ENCODE measurements around the gene ADGRV1. TPM values are rescaled to one million over a fixed set of nuclear protein-coding genes. Genes with fewer than 3 reads are reported as not detected.
"Not testable (repeated sequence)": the region's sequence is repeated elsewhere in the genome, so short reads cannot be mapped to it uniquely, and the experiment has no call there.

The ADGRV1 gene
- total RNA-seq, 1 donor from 2014 or later, result 10.0 TPM

DNA sequence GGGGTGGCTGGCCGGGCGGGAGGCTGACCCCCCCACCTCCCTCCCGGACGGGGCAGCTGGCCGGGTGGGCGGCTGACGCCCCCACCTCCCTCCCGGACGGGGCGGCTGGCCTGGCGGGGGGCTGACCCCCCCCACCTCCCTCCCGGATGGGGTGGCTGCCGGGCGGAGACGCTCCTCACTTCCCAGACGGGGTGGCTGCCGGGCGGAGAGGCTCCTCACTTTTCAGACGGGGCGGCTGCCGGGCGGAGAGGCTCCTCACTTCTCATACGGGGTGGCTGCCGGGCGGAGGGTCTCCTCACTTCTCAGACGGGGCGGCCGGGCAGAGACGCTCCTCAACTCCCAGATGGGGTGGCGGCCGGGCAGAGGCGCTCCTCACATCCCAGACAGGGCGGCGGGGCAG is 37.2 kb downstream of the ADGRV1 start:
- not testable (repeated sequence) for H3K4me2 ChIP-seq (ENCODE audit: low read length); DNase-seq (ENCODE audit: low read depth); H3K27me3 Mint-ChIP-seq (ENCODE audit: low read depth, unreplicated experiment); H3K27me3 ChIP-seq (ENCODE audit: insufficient read depth, low read length); H3K4me1 Mint-ChIP-seq (ENCODE audit: low read depth, unreplicated experiment); FAIRE-seq; H3K79me2 ChIP-seq (ENCODE audit: insufficient read depth, low read length); H3K4me1 ChIP-seq (ENCODE audit: insufficient read depth, low read length); H3K36me3 Mint-ChIP-seq (ENCODE audit: low read depth, unreplicated experiment); H3K4me3 Mint-ChIP-seq (ENCODE audit: unreplicated experiment); H3K27ac ChIP-seq (ENCODE audit: low read depth, low read length); H4K20me1 ChIP-seq (ENCODE audit: insufficient read depth, low read length); H3K9me3 ChIP-seq (ENCODE audit: insufficient read depth, low read depth, low read length); H3K9ac ChIP-seq (ENCODE audit: low read length); H3K36me3 ChIP-seq (ENCODE audit: insufficient read depth, low read length); H3K4me3 ChIP-seq (ENCODE audit: insufficient read depth, low read depth, low read length); H2AFZ ChIP-seq (ENCODE audit: low read depth, low read length); H3K27ac Mint-ChIP-seq (ENCODE audit: unreplicated experiment); H3K9me3 Mint-ChIP-seq (ENCODE audit: unreplicated experiment)

DNA sequence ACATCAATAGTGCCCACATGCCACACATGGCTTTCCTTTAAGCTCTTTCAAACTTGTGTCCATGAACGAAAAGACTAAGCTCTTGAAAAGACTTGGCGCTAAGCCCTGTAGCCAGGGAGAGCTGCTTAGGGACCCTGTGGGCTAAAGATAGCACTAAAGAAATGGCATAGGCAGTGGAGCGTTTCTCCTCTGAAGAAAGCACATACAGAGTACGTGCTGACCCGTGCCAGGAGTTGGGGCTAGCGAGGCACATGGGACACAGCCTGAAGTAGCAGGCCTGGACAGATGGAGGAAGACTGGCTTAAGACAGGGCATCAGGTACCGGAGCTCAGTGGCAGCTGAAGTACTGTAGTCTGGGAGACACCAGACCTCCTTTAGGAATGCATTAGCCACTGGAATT is 39.7 kb downstream of the ADGRV1 start:
- no peaks in the 10 kb centered on the region for H3K36me3 ChIP-seq (ENCODE audit: insufficient read depth, low read length)
- Mint-ChIP-seq H3K27me3 (ENCODE audit: low read depth, unreplicated experiment) (no peaks in the 10 kb centered on the region), H3K4me1 (ENCODE audit: low read depth, unreplicated experiment) (no peaks in the 10 kb centered on the region), H3K36me3 (ENCODE audit: low read depth, unreplicated experiment) (peaks cover under 1% of the 10 kb centered on the region), H3K27ac (ENCODE audit: unreplicated experiment) (no peak overlapping the region), H3K9me3 (ENCODE audit: unreplicated experiment) (peaks cover 4% of the 10 kb centered on the region), H3K4me3 (ENCODE audit: unreplicated experiment) (no peak overlapping the region)
- DNase-seq (ENCODE audit: low read depth) (peak; percentile 8), FAIRE-seq (no peak)
- peak overlapping the region; percentile 48 for H3K4me2 ChIP-seq (ENCODE audit: low read length)
- no peaks in the 10 kb centered on the region for H4K20me1 ChIP-seq (ENCODE audit: insufficient read depth, low read length)
- H2AFZ ChIP-seq (ENCODE audit: low read depth, low read length), result peak overlapping the region; percentile 62
- H3K27ac ChIP-seq (ENCODE audit: low read depth, low read length), result no peak overlapping the region
- H3K27me3 ChIP-seq (ENCODE audit: insufficient read depth, low read length), result no peaks in the 10 kb centered on the region
- H3K79me2 ChIP-seq (ENCODE audit: insufficient read depth, low read length), result no peaks in the 10 kb centered on the region
- no peaks in the 10 kb centered on the region for H3K4me1 ChIP-seq (ENCODE audit: insufficient read depth, low read length)
- TF ChIP-seq EZH2 (IDR thresholded peaks at IDR 0.05; ENCODE audit: insufficient read depth, low read length) (no peak), CTCF (IDR thresholded peaks at IDR 0.05; ENCODE audit: insufficient read depth, low read depth, low read length) (no peak)
- H3K4me3 ChIP-seq (ENCODE audit: insufficient read depth, low read depth, low read length), result no peak overlapping the region
- H3K9me3 ChIP-seq (ENCODE audit: insufficient read depth, low read depth, low read length), result no peaks in the 10 kb centered on the region
- no peak overlapping the region for H3K9ac ChIP-seq (ENCODE audit: low read length)

DNA sequence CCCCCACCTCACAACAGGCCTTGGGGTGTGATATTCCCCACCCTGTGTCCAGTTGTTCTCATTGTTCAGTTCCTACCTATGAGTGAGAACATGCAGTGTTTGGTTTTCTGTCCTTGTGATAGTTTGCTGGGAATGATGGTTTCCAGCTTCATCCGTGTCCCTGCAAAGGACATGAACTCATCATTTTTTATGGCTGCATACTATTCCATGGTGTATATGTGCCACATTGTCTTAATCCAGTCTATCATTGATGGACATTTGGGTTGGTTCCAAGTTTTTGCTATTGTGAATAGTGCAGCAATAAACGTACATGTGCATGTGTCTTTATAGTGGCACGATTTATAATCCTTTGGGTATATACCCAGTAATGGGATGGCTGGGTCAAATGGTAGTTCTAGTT is 41.7 kb downstream of the ADGRV1 start:
- H3K27ac ChIP-seq (ENCODE audit: low read depth, low read length); FAIRE-seq; H3K4me1 ChIP-seq (ENCODE audit: insufficient read depth, low read length); H4K20me1 ChIP-seq (ENCODE audit: insufficient read depth, low read length); H3K27me3 ChIP-seq (ENCODE audit: insufficient read depth, low read length); H3K4me2 ChIP-seq (ENCODE audit: low read length); H3K4me3 ChIP-seq (ENCODE audit: insufficient read depth, low read depth, low read length); H3K4me1 Mint-ChIP-seq (ENCODE audit: low read depth, unreplicated experiment); H3K4me3 Mint-ChIP-seq (ENCODE audit: unreplicated experiment); H3K9me3 Mint-ChIP-seq (ENCODE audit: unreplicated experiment); H3K79me2 ChIP-seq (ENCODE audit: insufficient read depth, low read length); H3K9ac ChIP-seq (ENCODE audit: low read length); H3K27me3 Mint-ChIP-seq (ENCODE audit: low read depth, unreplicated experiment); H3K36me3 Mint-ChIP-seq (ENCODE audit: low read depth, unreplicated experiment); H3K27ac Mint-ChIP-seq (ENCODE audit: unreplicated experiment); DNase-seq (ENCODE audit: low read depth); H3K9me3 ChIP-seq (ENCODE audit: insufficient read depth, low read depth, low read length); H2AFZ ChIP-seq (ENCODE audit: low read depth, low read length); H3K36me3 ChIP-seq (ENCODE audit: insufficient read depth, low read length): not testable (repeated sequence)

- H3K27ac ChIP-seq (ENCODE audit: low read depth, low read length), result no peak overlapping the region
- TF ChIP-seq CTCF (IDR thresholded peaks at IDR 0.05; ENCODE audit: insufficient read depth, low read depth, low read length) (no peak), EZH2 (IDR thresholded peaks at IDR 0.05; ENCODE audit: insufficient read depth, low read length) (no peak)
- no peaks in the 10 kb centered on the region for H3K9me3 ChIP-seq (ENCODE audit: insufficient read depth, low read depth, low read length)
- no peaks in the 10 kb centered on the region for H3K36me3 ChIP-seq (ENCODE audit: insufficient read depth, low read length)
- H3K27me3 ChIP-seq (ENCODE audit: insufficient read depth, low read length), result no peaks in the 10 kb centered on the region
- H3K4me1 ChIP-seq (ENCODE audit: insufficient read depth, low read length), result peaks cover 4% of the 10 kb centered on the region
- no peaks in the 10 kb centered on the region for H3K79me2 ChIP-seq (ENCODE audit: insufficient read depth, low read length)
- H3K4me1 Mint-ChIP-seq (ENCODE audit: low read depth, unreplicated experiment), result peaks cover 5% of the 10 kb centered on the region
- H3K27ac Mint-ChIP-seq (ENCODE audit: unreplicated experiment), result no peak overlapping the region
- H3K9me3 Mint-ChIP-seq (ENCODE audit: unreplicated experiment), result peaks cover 4% of the 10 kb centered on the region
- no peaks in the 10 kb centered on the region for H3K27me3 Mint-ChIP-seq (ENCODE audit: low read depth, unreplicated experiment)
- FAIRE-seq, result no peak
- H3K4me2 ChIP-seq (ENCODE audit: low read length), result no peak overlapping the region
- no peak overlapping the region for H2AFZ ChIP-seq (ENCODE audit: low read depth, low read length)
- no peaks in the 10 kb centered on the region for H4K20me1 ChIP-seq (ENCODE audit: insufficient read depth, low read length)
- no peak overlapping the region for H3K4me3 Mint-ChIP-seq (ENCODE audit: unreplicated experiment)
- no peak overlapping the region for H3K4me3 ChIP-seq (ENCODE audit: insufficient read depth, low read depth, low read length)
- no peak overlapping the region for H3K9ac ChIP-seq (ENCODE audit: low read length)
- no peak for DNase-seq (ENCODE audit: low read depth)
- peaks cover 1% of the 10 kb centered on the region for H3K36me3 Mint-ChIP-seq (ENCODE audit: low read depth, unreplicated experiment)
These were observed 42.9 kb downstream of the ADGRV1 start for GRCh38 chr5:90601468-90601867.
